ENCODE measurements around the gene HAUS3. TPM values are rescaled to one million over a fixed set of nuclear protein-coding genes. Genes with fewer than 3 reads are reported as not detected.

HAUS3 gene
- total RNA-seq, 2 experiments from 2014 or later: 20.2 to 20.3 TPM

Other genes with a start within 250 kb of the HAUS3 start
- 10 to 100 TPM; 39.5 to 41.5 TPM for gene NELFA, start 233.1 kb downstream of the HAUS3 start, total RNA-seq
- under 1 TPM; 0.19 to 0.29 TPM for gene NAT8L, start 182.8 kb downstream of the HAUS3 start, total RNA-seq
- 1 to 10 TPM; 2.7 to 4.0 TPM for gene POLN, start within 50 bp of the HAUS3 start, total RNA-seq
- 1 to 10 TPM; 3.6 to 4.9 TPM for gene MXD4, start 20.0 kb upstream of the HAUS3 start, total RNA-seq
- 10 to 100 TPM; 19.7 to 20.0 TPM for gene ZFYVE28, start 176.5 kb upstream of the HAUS3 start, total RNA-seq
- gene CFAP99, start 176.8 kb upstream of the HAUS3 start, total RNA-seq: not detected
- gene RNF4, start 227.0 kb upstream of the HAUS3 start, total RNA-seq: 10 to 100 TPM; 84.6 to 90.3 TPM